ENCODE data around the gene MRPL50.

- TF ChIP-seq CTCF (conservative IDR thresholded peaks at IDR 0.05 in 1 of 2, IDR thresholded peaks at IDR 0.05 in 1 of 2; ENCODE audit: extremely low read depth in 1 of 2, insufficient read depth in 1 of 2, low read depth in 1 of 2, low read length in 2 of 2) (no peak), EZH2 (IDR thresholded peaks at IDR 0.05; ENCODE audit: borderline replicate concordance, low read length) (no peak)
Observed at GRCh38 chr9:101381118-101381517, 17.3 kb downstream of the MRPL50 start.
